Natural killer cell treated with Interleukin-12 subunit alpha and Interleukin-12 subunit beta and Interleukin-15 and Interleukin-18, amount 100 ng/mL, for 72 hours (primary cell): Measurements from ENCODE around the gene TMCC2. TPM values are rescaled to one million over a fixed set of nuclear protein-coding genes. Genes with fewer than 3 reads are reported as not detected.

ENCODE experiments used
- ATAC-seq, 2 donors: fragments of 150-1000 bp; cut with Tn5 transposase in 1 of 2; sonication (Bioruptor Pico), chemical (Tn5 transposase) in 1 of 2; 2 replicates each; pipeline ENCODE4 v1.10.0; 2021
- DNase-seq: peaks from one replicate; pipeline ENCODE4 v3.0.0; 2022; ENCODE audit warnings: low spot score
- H3K27ac Mint-ChIP-seq, 2 donors: 1 replicate in 1 of 2; 2 replicates in 1 of 2; pipeline ENCODE4 v1.8.0; 2022; ENCODE audit warnings: mixed read lengths in 2 of 2, mild to moderate bottlenecking in 1 of 2, moderate library complexity in 1 of 2
- H3K27me3 Mint-ChIP-seq, 2 donors: 1 replicate in 1 of 2; 2 replicates in 1 of 2; pipeline ENCODE4 v1.8.0; 2022; ENCODE audit warnings: mixed read lengths in 2 of 2
- H3K36me3 Mint-ChIP-seq: one replicate; pipeline ENCODE4 v1.8.0; 2022; ENCODE audit warnings: mixed read lengths
- H3K4me1 Mint-ChIP-seq, 2 donors: 1 replicate in 1 of 2; 2 replicates in 1 of 2; pipeline ENCODE4 v1.8.0; 2022; ENCODE audit warnings: low read depth in 2 of 2, mixed read lengths in 2 of 2, mild to moderate bottlenecking in 1 of 2
- H3K4me3 Mint-ChIP-seq: one replicate; pipeline ENCODE4 v1.8.0; 2022; ENCODE audit warnings: mixed read lengths
- H3K9me3 Mint-ChIP-seq: 2 replicates; pipeline ENCODE4 v1.8.0; 2022; ENCODE audit warnings: mixed read lengths
- total RNA-seq, 2 donors: library from RNA; stranded (reverse); gene quantifications; one replicate each; pipeline ENCODE4 v1.2.3, GENCODE V29; 2022

The TMCC2 gene
- total RNA-seq, 2 donors from 2014 or later = 24.0 to 28.8 TPM

DNA sequence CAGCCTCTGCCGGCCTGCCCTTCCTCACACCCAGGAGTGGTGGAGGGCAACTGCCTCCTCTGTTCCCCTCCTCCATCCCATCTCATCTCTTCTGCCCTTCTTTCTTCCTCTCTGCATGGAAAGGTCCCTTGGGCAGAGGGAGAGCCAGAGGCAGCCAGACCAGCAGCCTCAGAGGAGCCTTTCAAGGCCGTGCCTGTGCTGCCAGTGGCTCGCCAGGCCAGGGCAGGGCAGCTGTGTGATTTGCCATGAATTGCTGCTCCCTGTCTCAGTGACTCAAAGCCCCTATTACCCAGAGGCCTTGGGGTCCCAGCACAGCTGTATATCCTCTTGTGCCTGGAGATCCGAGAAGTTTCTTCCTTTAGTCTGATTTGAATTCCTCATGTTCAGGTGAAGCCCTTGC lies 21.9 kb downstream of the TMCC2 start:
- H3K27me3 Mint-ChIP-seq = no peaks in the 10 kb centered on the region
- H3K9me3 Mint-ChIP-seq = no peaks in the 10 kb centered on the region
- peaks cover 0 to 8% of the 10 kb centered on the region in 2 donors for H3K4me1 Mint-ChIP-seq
- ATAC-seq (no peak), DNase-seq (no peak)
- H3K4me3 Mint-ChIP-seq = no peak overlapping the region
- H3K27ac Mint-ChIP-seq = no peak overlapping the region
- H3K36me3 Mint-ChIP-seq = no peaks in the 10 kb centered on the region

- no peak overlapping the region for H3K4me3 Mint-ChIP-seq
- H3K9me3 Mint-ChIP-seq = no peaks in the 10 kb centered on the region
- peaks cover 0 to 8% of the 10 kb centered on the region in 2 donors for H3K4me1 Mint-ChIP-seq
- H3K27me3 Mint-ChIP-seq = no peaks in the 10 kb centered on the region
- no peak overlapping the region for H3K27ac Mint-ChIP-seq
- no peak for DNase-seq
- no peaks in the 10 kb centered on the region for H3K36me3 Mint-ChIP-seq
- no peak for ATAC-seq
Measured at GRCh38 chr1:205250699-205251098, 23.0 kb downstream of the TMCC2 start.

DNA sequence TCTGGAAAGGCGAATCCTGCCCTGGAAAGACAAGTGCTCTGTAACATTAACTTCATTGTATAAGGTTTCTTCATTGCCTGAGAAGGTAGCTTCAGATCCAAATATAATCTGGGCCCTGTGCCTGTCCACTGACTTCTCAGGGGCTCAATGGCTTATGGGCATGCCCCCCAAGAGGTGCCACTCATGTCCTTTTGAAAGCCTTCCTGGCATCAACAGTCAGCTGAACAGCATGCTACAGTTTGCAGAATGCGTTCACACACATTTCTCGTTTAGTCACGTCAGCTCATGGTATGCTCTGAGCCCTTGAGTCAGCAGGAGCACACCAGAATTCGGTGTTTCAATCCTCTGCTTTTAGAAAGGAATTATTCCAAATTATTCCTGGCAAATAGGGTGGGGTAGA lies 23.8 kb downstream of the TMCC2 start:
- H3K36me3 Mint-ChIP-seq = no peaks in the 10 kb centered on the region
- H3K27me3 Mint-ChIP-seq = no peaks in the 10 kb centered on the region
- ATAC-seq = no peak
- no peak overlapping the region for H3K4me3 Mint-ChIP-seq
- DNase-seq = no peak
- peak overlapping the region in 1 of 2 donors; percentile 66 for H3K27ac Mint-ChIP-seq
- H3K9me3 Mint-ChIP-seq = no peaks in the 10 kb centered on the region
- peaks cover 5 to 12% of the 10 kb centered on the region in 2 donors for H3K4me1 Mint-ChIP-seq

GRCh38 chr1:205255941-205256780 lies 28.4 kb downstream of the TMCC2 start:
- Mint-ChIP-seq H3K4me1 (peaks cover 5 to 6% of the 10 kb centered on the region in 2 donors), H3K27me3 (no peaks in the 10 kb centered on the region), H3K9me3 (no peaks in the 10 kb centered on the region), H3K4me3 (no peak overlapping the region), H3K27ac (peak overlapping the region in 1 of 2 donors; percentile 19), H3K36me3 (no peaks in the 10 kb centered on the region)
- DNase-seq (peak; percentile 87), ATAC-seq (peak; percentile 86 to 91)

- Mint-ChIP-seq H3K27me3 (peaks cover 4 to 6% of the 10 kb centered on the region in 2 donors), H3K9me3 (no peaks in the 10 kb centered on the region), H3K27ac (no peak overlapping the region), H3K4me1 (peaks cover 10 to 13% of the 10 kb centered on the region in 2 donors), H3K36me3 (no peaks in the 10 kb centered on the region), H3K4me3 (no peak overlapping the region)
- ATAC-seq (no peak), DNase-seq (no peak)
Measured at GRCh38 chr1:205256951-205257625, 29.3 kb downstream of the TMCC2 start.

GRCh38 chr1:205257735-205258134 lies 30.0 kb downstream of the TMCC2 start:
- Mint-ChIP-seq H3K4me3 (no peak overlapping the region), H3K27me3 (peaks cover 4 to 7% of the 10 kb centered on the region in 2 donors), H3K9me3 (no peaks in the 10 kb centered on the region), H3K4me1 (peaks cover 14 to 16% of the 10 kb centered on the region in 2 donors), H3K36me3 (no peaks in the 10 kb centered on the region), H3K27ac (no peak overlapping the region)
- no peak for ATAC-seq
- DNase-seq = no peak

DNA sequence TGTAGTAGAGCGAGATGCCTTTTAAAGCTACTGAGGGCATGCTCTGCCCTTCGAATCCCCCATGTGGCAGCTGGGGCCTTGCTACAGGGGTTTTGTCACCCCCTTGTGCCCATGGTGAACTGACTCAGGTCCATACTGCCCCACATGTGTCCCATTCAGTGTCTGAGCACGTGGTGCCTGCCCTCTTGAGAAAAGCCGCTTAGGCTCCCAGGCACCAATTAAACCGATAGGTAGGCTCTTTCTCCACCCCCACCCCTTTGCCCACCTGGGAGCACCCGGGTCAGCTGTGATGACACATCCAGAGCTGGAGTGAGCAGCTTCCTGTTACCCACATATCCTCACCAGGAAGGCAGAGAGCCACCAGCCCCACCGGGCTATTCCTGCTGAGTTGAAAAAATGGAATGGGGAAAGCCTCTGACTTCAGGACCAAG lies 30.5 kb downstream of the TMCC2 start:
- H3K4me3 Mint-ChIP-seq = no peak overlapping the region
- no peaks in the 10 kb centered on the region for H3K36me3 Mint-ChIP-seq
- ATAC-seq (no peak), DNase-seq (no peak)
- H3K27me3 Mint-ChIP-seq = peaks cover 4 to 7% of the 10 kb centered on the region in 2 donors
- no peaks in the 10 kb centered on the region for H3K9me3 Mint-ChIP-seq
- no peak overlapping the region for H3K27ac Mint-ChIP-seq
- H3K4me1 Mint-ChIP-seq = peaks cover 17 to 21% of the 10 kb centered on the region in 2 donors

DNA sequence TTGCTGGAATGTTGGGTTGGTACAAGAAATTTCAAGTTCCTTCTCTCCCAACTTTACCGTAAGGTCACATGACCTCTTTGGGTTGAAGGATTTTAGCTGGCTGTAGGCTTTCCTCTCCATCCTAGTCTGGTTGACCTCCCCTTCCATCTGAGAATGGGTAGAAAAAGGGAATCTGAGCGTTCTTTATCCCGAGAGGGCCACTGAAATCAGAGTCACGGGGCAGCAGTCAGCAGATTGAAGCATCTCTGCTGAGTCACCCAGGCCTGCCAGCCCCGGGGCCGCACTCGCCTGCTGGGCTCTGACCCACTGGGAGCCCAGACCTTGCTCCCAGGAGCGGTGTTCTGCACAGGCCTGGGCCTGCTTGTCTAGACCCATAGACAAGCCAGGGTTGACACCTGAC lies 31.0 kb downstream of the TMCC2 start:
- Mint-ChIP-seq H3K27me3 (peaks cover 4 to 7% of the 10 kb centered on the region in 2 donors), H3K36me3 (no peaks in the 10 kb centered on the region), H3K4me3 (no peak overlapping the region), H3K27ac (no peak overlapping the region), H3K9me3 (no peaks in the 10 kb centered on the region), H3K4me1 (peaks cover 17 to 21% of the 10 kb centered on the region in 2 donors)
- DNase-seq (no peak), ATAC-seq (no peak)

GRCh38 chr1:205259324-205259832 lies 31.6 kb downstream of the TMCC2 start:
- peaks cover 4 to 7% of the 10 kb centered on the region in 2 donors for H3K27me3 Mint-ChIP-seq
- peaks cover 17 to 21% of the 10 kb centered on the region in 2 donors for H3K4me1 Mint-ChIP-seq
- H3K4me3 Mint-ChIP-seq = no peak overlapping the region
- H3K9me3 Mint-ChIP-seq = no peaks in the 10 kb centered on the region
- H3K27ac Mint-ChIP-seq = no peak overlapping the region
- DNase-seq (no peak), ATAC-seq (no peak)
- no peaks in the 10 kb centered on the region for H3K36me3 Mint-ChIP-seq

- Mint-ChIP-seq H3K4me3 (no peak overlapping the region), H3K9me3 (no peaks in the 10 kb centered on the region), H3K4me1 (peaks cover 17 to 21% of the 10 kb centered on the region in 2 donors), H3K27ac (no peak overlapping the region), H3K36me3 (no peaks in the 10 kb centered on the region), H3K27me3 (peaks cover 4 to 7% of the 10 kb centered on the region in 2 donors)
- ATAC-seq (peak in 1 of 2 donors; percentile 25), DNase-seq (no peak)
Measured at GRCh38 chr1:205259998-205260397, 32.3 kb downstream of the TMCC2 start.

GRCh38 chr1:205260948-205261732 lies 33.4 kb downstream of the TMCC2 start:
- Mint-ChIP-seq H3K27ac (no peak overlapping the region), H3K9me3 (no peaks in the 10 kb centered on the region), H3K27me3 (peaks cover 4 to 7% of the 10 kb centered on the region in 2 donors), H3K4me3 (no peak overlapping the region), H3K36me3 (no peaks in the 10 kb centered on the region), H3K4me1 (peaks cover 15 to 18% of the 10 kb centered on the region in 2 donors)
- DNase-seq (no peak), ATAC-seq (peak; percentile 65 to 67)

DNA sequence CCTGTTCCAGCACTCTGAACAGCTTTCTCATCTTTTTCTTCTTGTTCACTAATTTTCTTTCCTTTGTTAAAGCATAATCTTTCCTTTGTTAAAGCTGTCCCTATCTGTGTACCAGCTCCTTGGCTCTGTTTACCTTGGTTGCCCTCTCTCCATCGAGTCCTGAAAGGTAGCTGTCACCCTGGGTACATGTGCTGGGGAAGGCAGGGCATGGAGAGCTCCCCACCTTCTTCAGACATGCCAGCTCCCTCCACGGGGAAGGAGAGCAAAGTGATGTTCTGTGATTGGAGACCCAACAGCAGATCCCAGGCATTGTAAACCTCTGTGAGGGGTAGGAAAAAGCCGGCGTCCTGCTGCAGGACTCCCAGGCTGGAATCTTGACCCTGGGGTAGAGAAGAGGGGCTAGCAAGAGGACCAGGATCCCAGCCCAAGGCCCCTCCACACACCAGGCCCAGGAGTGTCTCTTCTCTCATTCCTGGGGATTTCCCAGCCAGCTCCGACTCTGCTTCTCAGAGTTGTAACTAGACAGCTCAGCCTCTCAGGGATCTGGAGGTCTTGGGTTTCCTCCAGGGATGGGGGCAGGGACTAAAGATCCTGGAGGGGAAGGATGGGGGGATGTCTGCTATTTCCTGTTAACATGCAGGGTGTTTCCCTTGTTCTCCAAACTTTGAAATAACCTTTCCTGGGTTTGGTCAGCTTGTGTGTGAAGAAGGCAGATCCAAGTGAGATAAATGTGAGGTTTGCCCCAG lies 34.4 kb downstream of the TMCC2 start:
- H3K36me3 Mint-ChIP-seq = no peaks in the 10 kb centered on the region
- H3K27ac Mint-ChIP-seq = no peak overlapping the region
- peaks cover 15% of the 10 kb centered on the region in 2 donors for H3K4me1 Mint-ChIP-seq
- peaks cover 4 to 7% of the 10 kb centered on the region in 2 donors for H3K27me3 Mint-ChIP-seq
- no peak overlapping the region for H3K4me3 Mint-ChIP-seq
- no peak for ATAC-seq
- no peaks in the 10 kb centered on the region for H3K9me3 Mint-ChIP-seq
- DNase-seq = no peak

GRCh38 chr1:205262731-205263171 lies 35.0 kb downstream of the TMCC2 start:
- H3K36me3 Mint-ChIP-seq = no peaks in the 10 kb centered on the region
- no peak overlapping the region for H3K27ac Mint-ChIP-seq
- no peak overlapping the region for H3K4me3 Mint-ChIP-seq

More at GRCh38 chr1:205262731-205263171, 35.0 kb downstream of the TMCC2 start:
- ATAC-seq = no peak
- Mint-ChIP-seq H3K4me1 (peaks cover 19 to 20% of the 10 kb centered on the region in 2 donors), H3K27me3 (peaks cover 4 to 7% of the 10 kb centered on the region in 2 donors), H3K9me3 (no peaks in the 10 kb centered on the region)
- no peak for DNase-seq
